Right atrium auricular region (tissue), 2 donors: ENCODE data around the gene LMF1. TPM values are rescaled to one million over a fixed set of nuclear protein-coding genes. Genes with fewer than 3 reads are reported as not detected.
A peak's percentile ranks its signal among the peaks of the same experiment; 100 is the strongest.

Experiments used
- DNase-seq: peaks from one replicate; pipeline ENCODE4 v3.0.0-alpha.2; 2019; ENCODE audit warnings: low spot score
- H3K27ac ChIP-seq, 2 donors: fragments of 200-600 bp; sonication (generic); 1 replicate in 1 of 2; 2 replicates in 1 of 2; pipeline ENCODE4 v1.5.1; 2016 to 2019
- H3K27me3 ChIP-seq, 2 donors: fragments of 200-600 bp; sonication (generic); one replicate each; pipeline versions ENCODE4 v1.5.1 to v1.6.0; 2017 to 2019
- H3K36me3 ChIP-seq: fragments of 200-600 bp; sonication (generic); one replicate; pipeline ENCODE4 v1.5.1; 2016
- H3K4me1 ChIP-seq, 2 donors: fragments of 200-600 bp; sonication (generic); one replicate each; pipeline versions ENCODE4 v1.5.1 to v1.6.0; 2017 to 2019
- H3K4me3 ChIP-seq, 2 donors: fragments of 200-600 bp; sonication (generic); 1 replicate in 1 of 2; 2 replicates in 1 of 2; pipeline ENCODE4 v1.5.1; 2017 to 2019; ENCODE audit warnings: mild to moderate bottlenecking in 1 of 2, moderate library complexity in 1 of 2
- H3K9me3 ChIP-seq, 2 donors: fragments of 200-600 bp; sonication (generic); one replicate each; pipeline ENCODE4 v1.5.1; 2019
- CTCF ChIP-seq, 2 donors: fragments of 200-600 bp; sonication (generic); IDR thresholded peaks; one replicate each; pipeline ENCODE4 v1.5.1; 2019; ENCODE audit warnings: antibody characterized with exemption in 2 of 2
- total RNA-seq, 2 donors: library from RNA; depleted of rRNA; stranded (reverse); fragments of >200 nt; gene quantifications; one replicate each; pipeline ENCODE4 v1.1.0, GENCODE V29; 2016

Gene LMF1
- total RNA-seq, 2 donors from 2014 or later = 11.9 to 14.1 TPM

GRCh38 chr16:986411-986810 lies 15.6 kb upstream of the LMF1 start:
- H3K27me3 ChIP-seq = no peaks in the 10 kb centered on the region
- H3K4me3 ChIP-seq = no peak overlapping the region
- no peak for TF ChIP-seq CTCF (IDR thresholded peaks at IDR 0.05)
- H3K36me3 ChIP-seq = no peaks in the 10 kb centered on the region
- H3K4me1 ChIP-seq = peaks cover 0 to 22% of the 10 kb centered on the region in 2 donors
- H3K9me3 ChIP-seq = no peaks in the 10 kb centered on the region
- no peak overlapping the region for H3K27ac ChIP-seq
- no peak for DNase-seq

GRCh38 chr16:985646-986400 lies 15.0 kb upstream of the LMF1 start:
- peaks cover 0 to 22% of the 10 kb centered on the region in 2 donors for H3K4me1 ChIP-seq
- H3K27ac ChIP-seq = no peak overlapping the region
- no peaks in the 10 kb centered on the region for H3K36me3 ChIP-seq
- no peaks in the 10 kb centered on the region for H3K27me3 ChIP-seq
- no peak overlapping the region for H3K4me3 ChIP-seq
- TF ChIP-seq CTCF (IDR thresholded peaks at IDR 0.05) = no peak
- no peaks in the 10 kb centered on the region for H3K9me3 ChIP-seq
- no peak for DNase-seq

GRCh38 chr16:984736-985636 lies 14.2 kb upstream of the LMF1 start:
- Histone ChIP-seq H3K27ac (no peak overlapping the region), H3K4me1 (peaks cover 0 to 30% of the 10 kb centered on the region in 2 donors), H3K27me3 (no peaks in the 10 kb centered on the region), H3K4me3 (no peak overlapping the region), H3K9me3 (no peaks in the 10 kb centered on the region), H3K36me3 (no peaks in the 10 kb centered on the region)
- no peak for DNase-seq
- no peak for TF ChIP-seq CTCF (IDR thresholded peaks at IDR 0.05)

GRCh38 chr16:984121-984694 lies 13.4 kb upstream of the LMF1 start:
- TF ChIP-seq CTCF (IDR thresholded peaks at IDR 0.05) = no peak
- H3K9me3 ChIP-seq = no peaks in the 10 kb centered on the region
- no peak overlapping the region for H3K27ac ChIP-seq
- H3K27me3 ChIP-seq = no peaks in the 10 kb centered on the region
- no peak overlapping the region for H3K4me3 ChIP-seq
- H3K4me1 ChIP-seq = peaks cover 0 to 36% of the 10 kb centered on the region in 2 donors
- H3K36me3 ChIP-seq = no peaks in the 10 kb centered on the region
- DNase-seq = no peak

- Histone ChIP-seq H3K36me3 (no peaks in the 10 kb centered on the region), H3K27me3 (no peaks in the 10 kb centered on the region), H3K27ac (no peak overlapping the region), H3K4me3 (peak overlapping the region in 1 of 2 donors; percentile 63), H3K4me1 (peaks cover 0 to 33% of the 10 kb centered on the region in 2 donors), H3K9me3 (no peaks in the 10 kb centered on the region)
- DNase-seq = no peak
- TF ChIP-seq CTCF (IDR thresholded peaks at IDR 0.05) = no peak
Measured at GRCh38 chr16:983044-984030, 12.6 kb upstream of the LMF1 start.
